ENCODE data around the gene COL6A3. TPM values are rescaled to one million over a fixed set of nuclear protein-coding genes. Genes with fewer than 3 reads are reported as not detected.

The COL6A3 gene
- polyA plus RNA-seq, 1 of the 3 experiments (the other 2 are of a cell fraction) = 18.5 TPM

DNA sequence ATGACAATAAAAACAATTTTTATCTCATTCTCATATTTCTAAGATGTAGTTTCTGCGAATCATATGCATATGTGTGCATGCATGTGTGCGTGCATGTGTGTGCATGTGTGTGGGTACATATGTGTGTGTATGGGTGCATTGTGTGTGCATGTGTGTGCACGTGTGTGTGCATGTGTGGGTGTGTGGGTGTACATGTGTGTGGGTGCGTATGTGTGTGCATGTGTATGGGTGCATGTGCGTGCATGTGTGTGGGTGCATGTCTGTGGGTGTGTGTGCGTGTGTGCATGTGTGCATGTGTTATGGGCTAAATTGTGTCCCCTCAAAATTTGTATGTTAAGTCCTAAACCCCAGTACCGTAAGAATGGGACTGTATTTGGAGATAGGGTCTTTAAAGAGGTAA, 49.3 kb downstream of the COL6A3 start:
- H3K9ac ChIP-seq = no peak overlapping the region
- no peak overlapping the region for H3K4me3 ChIP-seq (ENCODE audit: low read depth in 2 of 2, low read length in 1 of 2)
- ChIA-PET CTCF (interaction anchor here (1.6 kb wide), 1 partner anchor 9 kb away, joined by 3 read pairs; no protein-coding TSS in a partner anchor), POLR2A (no interaction called here)
- no peak overlapping the region for H3K4me2 ChIP-seq
- TF ChIP-seq RAD21 (IDR thresholded peaks at IDR 0.05; ENCODE audit: low read length) (no peak), SIN3A (IDR thresholded peaks at IDR 0.05; ENCODE audit: borderline replicate concordance, low read depth, low read length) (no peak), GABPA (IDR thresholded peaks at IDR 0.05; ENCODE audit: low read depth) (no peak), TCF12 (IDR thresholded peaks at IDR 0.05) (no peak), GATA2 (CRISPR knock-in tag; IDR thresholded peaks at IDR 0.05) (no peak), RCOR1 (IDR thresholded peaks at IDR 0.05; ENCODE audit: low read length) (no peak), CHD2 (IDR thresholded peaks at IDR 0.05; ENCODE audit: low read length, partially characterized antibody) (no peak), NRF1 (IDR thresholded peaks at IDR 0.05; ENCODE audit: low read depth, low read length) (no peak), POLR2AphosphoS5 (IDR thresholded peaks at IDR 0.05; ENCODE audit: low read depth, low read length) (no peak), SMC3 (IDR thresholded peaks at IDR 0.05; ENCODE audit: low read depth, low read length) (no peak), EZH2phosphoT487 (IDR thresholded peaks at IDR 0.05; ENCODE audit: borderline replicate concordance, low read depth) (no peak), ELF1 (IDR thresholded peaks at IDR 0.05) (no peak)
- TF ChIP-seq, protein P1, sequence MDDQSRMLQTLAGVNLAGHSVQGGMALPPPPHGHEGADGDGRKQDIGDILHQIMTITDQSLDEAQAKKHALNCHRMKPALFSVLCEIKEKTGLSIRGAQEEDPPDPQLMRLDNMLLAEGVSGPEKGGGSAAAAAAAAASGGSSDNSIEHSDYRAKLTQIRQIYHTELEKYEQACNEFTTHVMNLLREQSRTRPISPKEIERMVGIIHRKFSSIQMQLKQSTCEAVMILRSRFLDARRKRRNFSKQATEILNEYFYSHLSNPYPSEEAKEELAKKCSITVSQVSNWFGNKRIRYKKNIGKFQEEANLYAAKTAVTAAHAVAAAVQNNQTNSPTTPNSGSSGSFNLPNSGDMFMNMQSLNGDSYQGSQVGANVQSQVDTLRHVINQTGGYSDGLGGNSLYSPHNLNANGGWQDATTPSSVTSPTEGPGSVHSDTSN (IDR thresholded peaks at IDR 0.05) = no peak
- TF ChIP-seq, protein P2, sequence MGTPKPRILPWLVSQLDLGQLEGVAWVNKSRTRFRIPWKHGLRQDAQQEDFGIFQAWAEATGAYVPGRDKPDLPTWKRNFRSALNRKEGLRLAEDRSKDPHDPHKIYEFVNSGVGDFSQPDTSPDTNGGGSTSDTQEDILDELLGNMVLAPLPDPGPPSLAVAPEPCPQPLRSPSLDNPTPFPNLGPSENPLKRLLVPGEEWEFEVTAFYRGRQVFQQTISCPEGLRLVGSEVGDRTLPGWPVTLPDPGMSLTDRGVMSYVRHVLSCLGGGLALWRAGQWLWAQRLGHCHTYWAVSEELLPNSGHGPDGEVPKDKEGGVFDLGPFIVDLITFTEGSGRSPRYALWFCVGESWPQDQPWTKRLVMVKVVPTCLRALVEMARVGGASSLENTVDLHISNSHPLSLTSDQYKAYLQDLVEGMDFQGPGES (IDR thresholded peaks at IDR 0.05; ENCODE audit: low read depth, low read length) = no peak
- TF ChIP-seq, protein P3, sequence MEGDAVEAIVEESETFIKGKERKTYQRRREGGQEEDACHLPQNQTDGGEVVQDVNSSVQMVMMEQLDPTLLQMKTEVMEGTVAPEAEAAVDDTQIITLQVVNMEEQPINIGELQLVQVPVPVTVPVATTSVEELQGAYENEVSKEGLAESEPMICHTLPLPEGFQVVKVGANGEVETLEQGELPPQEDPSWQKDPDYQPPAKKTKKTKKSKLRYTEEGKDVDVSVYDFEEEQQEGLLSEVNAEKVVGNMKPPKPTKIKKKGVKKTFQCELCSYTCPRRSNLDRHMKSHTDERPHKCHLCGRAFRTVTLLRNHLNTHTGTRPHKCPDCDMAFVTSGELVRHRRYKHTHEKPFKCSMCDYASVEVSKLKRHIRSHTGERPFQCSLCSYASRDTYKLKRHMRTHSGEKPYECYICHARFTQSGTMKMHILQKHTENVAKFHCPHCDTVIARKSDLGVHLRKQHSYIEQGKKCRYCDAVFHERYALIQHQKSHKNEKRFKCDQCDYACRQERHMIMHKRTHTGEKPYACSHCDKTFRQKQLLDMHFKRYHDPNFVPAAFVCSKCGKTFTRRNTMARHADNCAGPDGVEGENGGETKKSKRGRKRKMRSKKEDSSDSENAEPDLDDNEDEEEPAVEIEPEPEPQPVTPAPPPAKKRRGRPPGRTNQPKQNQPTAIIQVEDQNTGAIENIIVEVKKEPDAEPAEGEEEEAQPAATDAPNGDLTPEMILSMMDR (IDR thresholded peaks at IDR 0.05) = no peak
- TF ChIP-seq, protein P4, sequence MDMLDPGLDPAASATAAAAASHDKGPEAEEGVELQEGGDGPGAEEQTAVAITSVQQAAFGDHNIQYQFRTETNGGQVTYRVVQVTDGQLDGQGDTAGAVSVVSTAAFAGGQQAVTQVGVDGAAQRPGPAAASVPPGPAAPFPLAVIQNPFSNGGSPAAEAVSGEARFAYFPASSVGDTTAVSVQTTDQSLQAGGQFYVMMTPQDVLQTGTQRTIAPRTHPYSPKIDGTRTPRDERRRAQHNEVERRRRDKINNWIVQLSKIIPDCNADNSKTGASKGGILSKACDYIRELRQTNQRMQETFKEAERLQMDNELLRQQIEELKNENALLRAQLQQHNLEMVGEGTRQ (IDR thresholded peaks at IDR 0.05; ENCODE audit: borderline replicate concordance, low read depth, low read length) = no peak
- TF ChIP-seq, protein P5, sequence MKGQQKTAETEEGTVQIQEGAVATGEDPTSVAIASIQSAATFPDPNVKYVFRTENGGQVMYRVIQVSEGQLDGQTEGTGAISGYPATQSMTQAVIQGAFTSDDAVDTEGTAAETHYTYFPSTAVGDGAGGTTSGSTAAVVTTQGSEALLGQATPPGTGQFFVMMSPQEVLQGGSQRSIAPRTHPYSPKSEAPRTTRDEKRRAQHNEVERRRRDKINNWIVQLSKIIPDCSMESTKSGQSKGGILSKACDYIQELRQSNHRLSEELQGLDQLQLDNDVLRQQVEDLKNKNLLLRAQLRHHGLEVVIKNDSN (IDR thresholded peaks at IDR 0.05; ENCODE audit: borderline replicate concordance, low read depth) = no peak
- peaks cover 0 to 12% of the 10 kb centered on the region in 2 experiments for H3K36me3 ChIP-seq (replicated peaks in 1 of 2; ENCODE audit: control insufficient read depth in 1 of 2, insufficient read depth in 2 of 2, low read length in 1 of 2)
- no peaks in the 10 kb centered on the region; a peak in 1 of 4 replicates for H3K4me1 ChIP-seq (ENCODE audit: control insufficient read depth in 1 of 2, insufficient read depth in 2 of 2, low read depth in 1 of 2, low read length in 1 of 2)
- no peak overlapping the region for H3K27ac ChIP-seq (ENCODE audit: low read depth in 2 of 2, low read length in 1 of 2)
- no peaks in the 10 kb centered on the region for H4K20me1 ChIP-seq (ENCODE audit: insufficient read depth)
- no peaks in the 10 kb centered on the region for H3K9me3 ChIP-seq
- H3K27me3 ChIP-seq (ENCODE audit: insufficient read depth) = no peaks in the 10 kb centered on the region
- no peaks in the 10 kb centered on the region for H3K79me2 ChIP-seq (ENCODE audit: insufficient read depth)
- no peaks in the 10 kb centered on the region for H3K9me2 ChIP-seq
- H3F3A ChIP-seq (replicated peaks; ENCODE audit: insufficient read depth) = no peaks in the 10 kb centered on the region
- DNase-seq = no peak
- 89% methylated on average over 7 of the region's 7 CpGs for WGBS (ENCODE audit: low lambda C conversion rate)
- no peak overlapping the region for H2AFZ ChIP-seq (ENCODE audit: low read depth)

All from SK-N-SH (cell line).